Measurements from ENCODE around the gene TAP1. TPM values are rescaled to one million over a fixed set of nuclear protein-coding genes. Genes with fewer than 3 reads are reported as not detected.

The TAP1 gene
- total and polyA plus RNA-seq, 2 donors (not counting 1 experiment from before 2014, with no cell fraction given): 126 to 184 TPM

GRCh38 chr6:32845384-32845884, 8.1 kb downstream of the TAP1 start:
- 0% methylated on average over 10 of the region's 10 CpGs for WGBS (ENCODE audit: insufficient coverage)
- ATAC-seq (ENCODE audit: low read depth): no peak

More at GRCh38 chr6:32845384-32845884, 8.1 kb downstream of the TAP1 start:
- Mint-ChIP-seq H3K27ac (peak overlapping the region; percentile 99), H3K9me3 (ENCODE audit: insufficient read depth) (no peaks in the 10 kb centered on the region), H3K4me1 (peaks cover 83% of the 10 kb centered on the region), H3K4me3 (peak overlapping the region; percentile 95), H3K27me3 (no peaks in the 10 kb centered on the region)
- intact Hi-C loops (cut with micrococcal nuclease): no loop called here
- peaks cover 13 to 76% of the 10 kb centered on the region in 2 experiments for H3K36me3 ChIP-seq (replicated peaks in 1 of 2; ENCODE audit: control extremely low read depth in 1 of 2, control insufficient read depth in 1 of 2, extremely low read depth in 1 of 2, insufficient read depth in 2 of 2, low read length in 1 of 2)
- H3K27ac ChIP-seq (ENCODE audit: low read length in 2 of 2): peak overlapping the region; percentile 96 to 97
- CTCF ChIA-PET: interaction anchor here (0.8 to 11.0 kb wide), 14 partner anchors 10 to 185 kb away, joined by 3 to 359 read pairs (median 4); partner anchors contain the start of genes BRD2, HLA-DMA, PSMB9 and TAP1
- no peak overlapping the region for H2AFZ ChIP-seq (ENCODE audit: insufficient read depth, low read depth, low read length, poor library complexity, severe bottlenecking)
- no peaks in the 10 kb centered on the region for H3K9me3 ChIP-seq (ENCODE audit: control extremely low read depth in 1 of 3, control insufficient read depth in 2 of 3, insufficient read depth in 1 of 3, low read length in 2 of 3)
- TF ChIP-seq EZH2 (IDR thresholded peaks at IDR 0.05; ENCODE audit: borderline replicate concordance, insufficient read depth, low read depth, low read length, poor library complexity, severe bottlenecking) (no peak), CTCF (IDR thresholded peaks at IDR 0.05) (no peak)
- H3K4me2 ChIP-seq (replicated peaks; ENCODE audit: low read depth, low read length, poor library complexity, severe bottlenecking): peak overlapping the region; percentile 73
- H3K9ac ChIP-seq (ENCODE audit: low read length): peak overlapping the region; percentile 96
- peaks cover 68 to 79% of the 10 kb centered on the region in 2 donors for H3K4me1 ChIP-seq (ENCODE audit: control insufficient read depth in 2 of 2, insufficient read depth in 2 of 2, low read length in 2 of 2)
- H3K27me3 ChIP-seq (replicated peaks in 1 of 4; ENCODE audit: control extremely low read depth in 1 of 4, control insufficient read depth in 3 of 4, insufficient read depth in 4 of 4, low read length in 3 of 4): no peaks in the 10 kb centered on the region
- peak overlapping the region; percentile 88 to 100 (median 95) for H3K4me3 ChIP-seq (ENCODE audit: control extremely low read depth in 1 of 5, extremely low read depth in 1 of 5, insufficient read depth in 1 of 5, low read depth in 2 of 5, low read length in 4 of 5)
- H3K79me2 ChIP-seq (ENCODE audit: control insufficient read depth, insufficient read depth, low read length): peaks cover 94% of the 10 kb centered on the region
- peaks cover 16% of the 10 kb centered on the region for H4K20me1 ChIP-seq (ENCODE audit: control insufficient read depth, insufficient read depth, low read length, poor library complexity, severe bottlenecking)
- POLR2A ChIA-PET: interaction anchor here (0.6 to 9.7 kb wide), 16 partner anchors 10 to 431 kb away, joined by 3 to 282 read pairs (median 5); partner anchors contain the start of genes BRD2, HLA-DMB, HLA-DPA1 and PSMB9
- peak; percentile 68 for DNase-seq
